ENCODE data around the gene AXDND1. TPM values are rescaled to one million over a fixed set of nuclear protein-coding genes. Genes with fewer than 3 reads are reported as not detected.

The AXDND1 gene
- polyA plus RNA-seq, 1 donor from 2014 or later = 1.1 TPM

DNA sequence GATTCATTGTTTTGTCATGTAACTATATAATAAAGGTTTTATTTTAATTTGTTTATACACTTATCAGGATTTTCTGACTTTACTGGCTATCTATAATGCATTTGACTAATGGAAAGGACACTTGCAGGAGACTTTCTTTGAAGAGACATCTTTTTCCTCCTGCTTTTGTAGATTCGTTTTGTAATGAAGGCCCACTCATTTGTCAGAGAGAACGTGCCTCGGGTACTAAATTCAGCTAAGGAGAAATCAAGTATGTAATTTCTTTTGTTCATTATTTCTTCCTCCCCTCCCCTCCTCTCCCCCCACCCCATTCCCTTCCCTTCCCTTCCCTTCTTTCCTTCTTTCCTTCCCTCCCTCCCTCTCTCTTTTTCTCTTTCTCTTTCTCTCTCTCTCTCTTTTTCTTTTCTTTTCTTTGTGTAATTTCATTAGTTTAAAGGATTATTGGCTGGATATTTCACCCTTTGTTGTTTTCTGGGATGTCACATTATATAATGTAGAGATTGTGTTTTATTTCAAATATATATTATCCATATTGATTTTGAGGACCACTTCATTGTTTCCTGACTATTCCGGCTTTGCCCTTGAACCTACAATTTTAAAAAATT lies 23.7 kb upstream of the AXDND1 start:
- Histone ChIP-seq H3K36me3 (ENCODE audit: insufficient read depth, low read length) (no peaks in the 10 kb centered on the region), H3K27ac (ENCODE audit: low read length) (no peak overlapping the region), H3K4me2 (ENCODE audit: low read length) (no peak overlapping the region), H3F3A (ENCODE audit: insufficient read depth, low read length, poor library complexity, severe bottlenecking) (no peaks in the 10 kb centered on the region), H2AFZ (ENCODE audit: low read depth, low read length) (no peak overlapping the region), H4K20me1 (ENCODE audit: insufficient read depth) (no peaks in the 10 kb centered on the region), H3K9ac (ENCODE audit: low read length) (no peak overlapping the region), H3K79me2 (replicated peaks; ENCODE audit: insufficient read depth, low read length) (no peaks in the 10 kb centered on the region), H3K27me3 (ENCODE audit: insufficient read depth, low read depth, low read length) (no peaks in the 10 kb centered on the region), H3K4me3 (ENCODE audit: low read length) (no peak overlapping the region), H3K9me2 (ENCODE audit: insufficient read depth, low read length) (no peaks in the 10 kb centered on the region), H3K9me3 (ENCODE audit: low read length) (no peaks in the 10 kb centered on the region)
- TF ChIP-seq EZH2 (IDR thresholded peaks at IDR 0.05; ENCODE audit: borderline replicate concordance, insufficient read depth, low read length, poor library complexity, severe bottlenecking) = no peak
- TF ChIP-seq TAF1 (IDR thresholded peaks at IDR 0.05; ENCODE audit: low read depth) = no peak
- TF ChIP-seq, protein P1, sequence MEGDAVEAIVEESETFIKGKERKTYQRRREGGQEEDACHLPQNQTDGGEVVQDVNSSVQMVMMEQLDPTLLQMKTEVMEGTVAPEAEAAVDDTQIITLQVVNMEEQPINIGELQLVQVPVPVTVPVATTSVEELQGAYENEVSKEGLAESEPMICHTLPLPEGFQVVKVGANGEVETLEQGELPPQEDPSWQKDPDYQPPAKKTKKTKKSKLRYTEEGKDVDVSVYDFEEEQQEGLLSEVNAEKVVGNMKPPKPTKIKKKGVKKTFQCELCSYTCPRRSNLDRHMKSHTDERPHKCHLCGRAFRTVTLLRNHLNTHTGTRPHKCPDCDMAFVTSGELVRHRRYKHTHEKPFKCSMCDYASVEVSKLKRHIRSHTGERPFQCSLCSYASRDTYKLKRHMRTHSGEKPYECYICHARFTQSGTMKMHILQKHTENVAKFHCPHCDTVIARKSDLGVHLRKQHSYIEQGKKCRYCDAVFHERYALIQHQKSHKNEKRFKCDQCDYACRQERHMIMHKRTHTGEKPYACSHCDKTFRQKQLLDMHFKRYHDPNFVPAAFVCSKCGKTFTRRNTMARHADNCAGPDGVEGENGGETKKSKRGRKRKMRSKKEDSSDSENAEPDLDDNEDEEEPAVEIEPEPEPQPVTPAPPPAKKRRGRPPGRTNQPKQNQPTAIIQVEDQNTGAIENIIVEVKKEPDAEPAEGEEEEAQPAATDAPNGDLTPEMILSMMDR (IDR thresholded peaks at IDR 0.05; ENCODE audit: poor library complexity, severe bottlenecking) = no peak
- TF ChIP-seq MXI1 (conservative IDR thresholded peaks at IDR 0.05; ENCODE audit: poor library complexity, severe bottlenecking) = no peak
- no peak for TF ChIP-seq RAD21 (conservative IDR thresholded peaks at IDR 0.05)
- TF ChIP-seq SMC3 (conservative IDR thresholded peaks at IDR 0.05; ENCODE audit: poor library complexity) = no peak
- TF ChIP-seq, protein P2, sequence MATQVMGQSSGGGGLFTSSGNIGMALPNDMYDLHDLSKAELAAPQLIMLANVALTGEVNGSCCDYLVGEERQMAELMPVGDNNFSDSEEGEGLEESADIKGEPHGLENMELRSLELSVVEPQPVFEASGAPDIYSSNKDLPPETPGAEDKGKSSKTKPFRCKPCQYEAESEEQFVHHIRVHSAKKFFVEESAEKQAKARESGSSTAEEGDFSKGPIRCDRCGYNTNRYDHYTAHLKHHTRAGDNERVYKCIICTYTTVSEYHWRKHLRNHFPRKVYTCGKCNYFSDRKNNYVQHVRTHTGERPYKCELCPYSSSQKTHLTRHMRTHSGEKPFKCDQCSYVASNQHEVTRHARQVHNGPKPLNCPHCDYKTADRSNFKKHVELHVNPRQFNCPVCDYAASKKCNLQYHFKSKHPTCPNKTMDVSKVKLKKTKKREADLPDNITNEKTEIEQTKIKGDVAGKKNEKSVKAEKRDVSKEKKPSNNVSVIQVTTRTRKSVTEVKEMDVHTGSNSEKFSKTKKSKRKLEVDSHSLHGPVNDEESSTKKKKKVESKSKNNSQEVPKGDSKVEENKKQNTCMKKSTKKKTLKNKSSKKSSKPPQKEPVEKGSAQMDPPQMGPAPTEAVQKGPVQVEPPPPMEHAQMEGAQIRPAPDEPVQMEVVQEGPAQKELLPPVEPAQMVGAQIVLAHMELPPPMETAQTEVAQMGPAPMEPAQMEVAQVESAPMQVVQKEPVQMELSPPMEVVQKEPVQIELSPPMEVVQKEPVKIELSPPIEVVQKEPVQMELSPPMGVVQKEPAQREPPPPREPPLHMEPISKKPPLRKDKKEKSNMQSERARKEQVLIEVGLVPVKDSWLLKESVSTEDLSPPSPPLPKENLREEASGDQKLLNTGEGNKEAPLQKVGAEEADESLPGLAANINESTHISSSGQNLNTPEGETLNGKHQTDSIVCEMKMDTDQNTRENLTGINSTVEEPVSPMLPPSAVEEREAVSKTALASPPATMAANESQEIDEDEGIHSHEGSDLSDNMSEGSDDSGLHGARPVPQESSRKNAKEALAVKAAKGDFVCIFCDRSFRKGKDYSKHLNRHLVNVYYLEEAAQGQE (IDR thresholded peaks at IDR 0.05; ENCODE audit: borderline replicate concordance) = no peak
- no peak for TF ChIP-seq POLR2AphosphoS5 (IDR thresholded peaks at IDR 0.05)
- no peak for TF ChIP-seq EP300 (conservative IDR thresholded peaks at IDR 0.05; ENCODE audit: poor library complexity, severe bottlenecking)

DNA sequence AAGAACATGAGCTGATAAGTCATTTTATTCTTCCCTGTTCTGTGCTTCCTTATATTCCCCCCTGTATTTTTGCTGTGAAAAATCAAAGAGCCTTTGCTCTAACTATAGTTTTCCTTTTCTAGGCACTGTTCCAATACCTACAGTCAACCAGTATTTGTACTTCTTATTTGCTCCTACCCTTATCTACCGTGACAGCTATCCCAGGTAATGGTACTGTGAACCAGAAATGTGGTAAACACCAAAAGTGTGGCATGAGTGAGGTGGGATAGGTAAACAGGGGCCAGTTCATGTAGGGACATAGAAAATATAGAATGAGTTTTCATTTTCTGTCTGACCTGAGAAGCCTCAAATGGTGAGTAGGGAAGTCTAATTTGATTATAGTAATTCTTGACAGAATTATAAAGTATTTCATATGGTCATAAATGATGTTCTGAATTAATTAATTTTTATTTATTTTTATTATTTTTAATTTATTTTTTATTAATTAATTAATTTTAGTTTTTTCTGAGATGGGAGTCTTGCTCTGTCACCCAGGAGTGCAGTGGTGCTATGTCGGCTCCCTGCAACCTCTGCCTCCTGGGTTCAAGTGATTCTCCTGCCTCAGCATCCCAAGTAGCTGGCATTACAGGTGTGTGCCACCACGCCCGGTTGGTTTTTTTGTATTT lies 22.9 kb upstream of the AXDND1 start:
- Histone ChIP-seq H2AFZ (ENCODE audit: low read depth, low read length) (no peak overlapping the region), H3K9ac (ENCODE audit: low read length) (no peak overlapping the region), H4K20me1 (ENCODE audit: insufficient read depth) (no peaks in the 10 kb centered on the region), H3K9me3 (ENCODE audit: low read length) (no peaks in the 10 kb centered on the region), H3K9me2 (ENCODE audit: insufficient read depth, low read length) (no peaks in the 10 kb centered on the region), H3K4me2 (ENCODE audit: low read length) (no peak overlapping the region), H3K4me3 (ENCODE audit: low read length) (no peak overlapping the region), H3F3A (ENCODE audit: insufficient read depth, low read length, poor library complexity, severe bottlenecking) (no peaks in the 10 kb centered on the region), H3K79me2 (replicated peaks; ENCODE audit: insufficient read depth, low read length) (no peaks in the 10 kb centered on the region), H3K27ac (ENCODE audit: low read length) (no peak overlapping the region), H3K36me3 (ENCODE audit: insufficient read depth, low read length) (no peaks in the 10 kb centered on the region), H3K27me3 (ENCODE audit: insufficient read depth, low read depth, low read length) (no peaks in the 10 kb centered on the region)
- no peak for TF ChIP-seq EZH2 (IDR thresholded peaks at IDR 0.05; ENCODE audit: borderline replicate concordance, insufficient read depth, low read length, poor library complexity, severe bottlenecking)

Measured in neural cell (in vitro differentiated cells).